Measurements from ENCODE around the gene TADA1. TPM values are rescaled to one million over a fixed set of nuclear protein-coding genes. Genes with fewer than 3 reads are reported as not detected.
"Not testable (repeated sequence)": the region's sequence is repeated elsewhere in the genome, so short reads cannot be mapped to it uniquely, and the experiment has no call there.

Gene TADA1
- total RNA-seq, 2 donors from 2014 or later: 12.0 to 13.1 TPM

GRCh38 chr1:166849135-166849534, 26.9 kb downstream of the TADA1 start:
- no peaks in the 10 kb centered on the region for H3K9me3 ChIP-seq (ENCODE audit: control insufficient read depth, low read length, poor library complexity, severe bottlenecking)
- ATAC-seq (no peak), DNase-seq (no peak)
- Mint-ChIP-seq H3K36me3 (ENCODE audit: low read depth) (peaks cover 20% of the 10 kb centered on the region), H3K27me3 (no peaks in the 10 kb centered on the region), H3K27ac (no peak overlapping the region), H3K4me3 (no peak overlapping the region), H3K4me1 (peaks cover 34% of the 10 kb centered on the region)

- H3K36me3 Mint-ChIP-seq (ENCODE audit: low read depth): peaks cover 17% of the 10 kb centered on the region
- DNase-seq: no peak
- no peak overlapping the region for H3K27ac Mint-ChIP-seq
- H3K4me3 Mint-ChIP-seq: no peak overlapping the region
- no peaks in the 10 kb centered on the region for H3K9me3 ChIP-seq (ENCODE audit: control insufficient read depth, low read length, poor library complexity, severe bottlenecking)
- peaks cover 37% of the 10 kb centered on the region for H3K4me1 Mint-ChIP-seq
- ATAC-seq: no peak
- H3K27me3 Mint-ChIP-seq: no peaks in the 10 kb centered on the region
Measured at GRCh38 chr1:166848193-166848592, 27.9 kb downstream of the TADA1 start.

GRCh38 chr1:166844791-166845190, 31.3 kb downstream of the TADA1 start:
- Mint-ChIP-seq H3K4me3 (no peak overlapping the region), H3K36me3 (ENCODE audit: low read depth) (peaks cover 15% of the 10 kb centered on the region), H3K27ac (peak overlapping the region; percentile 77), H3K4me1 (peaks cover 44% of the 10 kb centered on the region), H3K27me3 (no peaks in the 10 kb centered on the region)
- DNase-seq (no peak), ATAC-seq (no peak)
- no peaks in the 10 kb centered on the region for H3K9me3 ChIP-seq (ENCODE audit: control insufficient read depth, low read length, poor library complexity, severe bottlenecking)

GRCh38 chr1:166843769-166844596, 32.1 kb downstream of the TADA1 start:
- no peak for ATAC-seq
- Mint-ChIP-seq H3K36me3 (ENCODE audit: low read depth) (peaks cover 15% of the 10 kb centered on the region), H3K4me1 (peaks cover 44% of the 10 kb centered on the region), H3K27me3 (no peaks in the 10 kb centered on the region), H3K4me3 (no peak overlapping the region), H3K27ac (peak overlapping the region; percentile 77)
- no peak for DNase-seq
- no peaks in the 10 kb centered on the region for H3K9me3 ChIP-seq (ENCODE audit: control insufficient read depth, low read length, poor library complexity, severe bottlenecking)

GRCh38 chr1:166843322-166843721, 32.7 kb downstream of the TADA1 start:
- H3K36me3 Mint-ChIP-seq (ENCODE audit: low read depth): peaks cover 12% of the 10 kb centered on the region
- H3K9me3 ChIP-seq (ENCODE audit: control insufficient read depth, low read length, poor library complexity, severe bottlenecking): no peaks in the 10 kb centered on the region
- H3K27ac Mint-ChIP-seq: no peak overlapping the region
- no peaks in the 10 kb centered on the region for H3K27me3 Mint-ChIP-seq
- DNase-seq (no peak), ATAC-seq (no peak)
- peaks cover 51% of the 10 kb centered on the region for H3K4me1 Mint-ChIP-seq
- H3K4me3 Mint-ChIP-seq: no peak overlapping the region

- peak overlapping the region; percentile 86 for H3K4me3 Mint-ChIP-seq
- DNase-seq (no peak), ATAC-seq (no peak)
- peaks cover 7% of the 10 kb centered on the region for H3K36me3 Mint-ChIP-seq (ENCODE audit: low read depth)
- H3K4me1 Mint-ChIP-seq: peaks cover 38% of the 10 kb centered on the region
- H3K27ac Mint-ChIP-seq: peak overlapping the region; percentile 87
- H3K27me3 Mint-ChIP-seq: no peaks in the 10 kb centered on the region
- H3K9me3 ChIP-seq (ENCODE audit: control insufficient read depth, low read length, poor library complexity, severe bottlenecking): no peaks in the 10 kb centered on the region
Measured at GRCh38 chr1:166840309-166841274, 35.5 kb downstream of the TADA1 start.

GRCh38 chr1:166839600-166840308, 36.3 kb downstream of the TADA1 start:
- peak; percentile 41 to 65 (median 64) for DNase-seq
- peaks cover 36% of the 10 kb centered on the region for H3K4me1 Mint-ChIP-seq
- peak; percentile 62 for ATAC-seq
- no peaks in the 10 kb centered on the region for H3K9me3 ChIP-seq (ENCODE audit: control insufficient read depth, low read length, poor library complexity, severe bottlenecking)
- H3K27me3 Mint-ChIP-seq: no peaks in the 10 kb centered on the region
- H3K27ac Mint-ChIP-seq: peak overlapping the region; percentile 87
- H3K4me3 Mint-ChIP-seq: peak overlapping the region; percentile 93
- H3K36me3 Mint-ChIP-seq (ENCODE audit: low read depth): peaks cover 7% of the 10 kb centered on the region

GRCh38 chr1:166838766-166839599, 37.1 kb downstream of the TADA1 start, which contains the start of gene POGK:
Gene POGK (plus strand): TSS chr1:166839475. CDS start chr1:166840957, 1,482 bp downstream.
- DNase-seq (peak; percentile 63 to 76 (median 74)), ATAC-seq (peak; percentile 93)
- H3K27ac Mint-ChIP-seq: peak within 1 kb of the TSS; percentile 88
- peaks cover 3% of the 10 kb centered on the region for H3K36me3 Mint-ChIP-seq (ENCODE audit: low read depth)
- peaks cover 31% of the 10 kb centered on the region for H3K4me1 Mint-ChIP-seq
- peak within 1 kb of the TSS; percentile 93 for H3K4me3 Mint-ChIP-seq
- H3K9me3 ChIP-seq (ENCODE audit: control insufficient read depth, low read length, poor library complexity, severe bottlenecking): no peaks in the 10 kb centered on the region
- H3K27me3 Mint-ChIP-seq: no peaks in the 10 kb centered on the region

- no peak overlapping the region for H3K27ac Mint-ChIP-seq
- DNase-seq: no peak
- H3K4me1 Mint-ChIP-seq: peaks cover 25% of the 10 kb centered on the region
- no peak overlapping the region for H3K4me3 Mint-ChIP-seq
- H3K27me3 Mint-ChIP-seq: peaks cover 12% of the 10 kb centered on the region
- H3K9me3 ChIP-seq (ENCODE audit: control insufficient read depth, low read length, poor library complexity, severe bottlenecking): no peaks in the 10 kb centered on the region
- H3K36me3 Mint-ChIP-seq (ENCODE audit: low read depth): no peaks in the 10 kb centered on the region
- no peak for ATAC-seq
Measured at GRCh38 chr1:166836733-166837132, 39.3 kb downstream of the TADA1 start.

GRCh38 chr1:166829762-166830161, 46.3 kb downstream of the TADA1 start:
- peaks cover 12% of the 10 kb centered on the region for H3K27me3 Mint-ChIP-seq
- DNase-seq; ATAC-seq; H3K27ac Mint-ChIP-seq; H3K36me3 Mint-ChIP-seq (ENCODE audit: low read depth); H3K9me3 ChIP-seq (ENCODE audit: control insufficient read depth, low read length, poor library complexity, severe bottlenecking); H3K4me1 Mint-ChIP-seq; H3K4me3 Mint-ChIP-seq: not testable (repeated sequence)

GRCh38 chr1:166827426-166827825, 48.6 kb downstream of the TADA1 start:
- H3K36me3 Mint-ChIP-seq (ENCODE audit: low read depth): peaks cover 2% of the 10 kb centered on the region
- H3K27ac Mint-ChIP-seq: no peak overlapping the region
- no peak overlapping the region for H3K4me3 Mint-ChIP-seq
- DNase-seq (no peak), ATAC-seq (no peak)
- H3K9me3 ChIP-seq (ENCODE audit: control insufficient read depth, low read length, poor library complexity, severe bottlenecking): peaks cover 6% of the 10 kb centered on the region
- peaks cover 7% of the 10 kb centered on the region for H3K27me3 Mint-ChIP-seq
- no peaks in the 10 kb centered on the region for H3K4me1 Mint-ChIP-seq

- no peak for DNase-seq
- Mint-ChIP-seq H3K36me3 (ENCODE audit: low read depth) (no peaks in the 10 kb centered on the region), H3K4me1 (no peaks in the 10 kb centered on the region), H3K27ac (no peak overlapping the region), H3K27me3 (no peaks in the 10 kb centered on the region), H3K4me3 (no peak overlapping the region)
- no peaks in the 10 kb centered on the region for H3K9me3 ChIP-seq (ENCODE audit: control insufficient read depth, low read length, poor library complexity, severe bottlenecking)
- ATAC-seq: no peak
Measured at GRCh38 chr1:166822385-166822784, 53.7 kb downstream of the TADA1 start.
